Activated T-cell treated with anti-CD3 and anti-CD28 coated beads for 4 hours (primary cell): Measurements from ENCODE around the gene PRR20A.
"Not testable (repeated sequence)": the region's sequence is repeated elsewhere in the genome, so short reads cannot be mapped to it uniquely, and the experiment has no call there.

Source experiments
- DNase-seq: peaks from one replicate; pipeline ENCODE4 v3.0.0-alpha.2; 2020

PRR20A gene

GRCh38 chr13:57140235-57140968 is at the start of gene PRR20A:
Gene PRR20A (plus strand): TSS chr13:57140918. CDS start chr13:57141305, 387 bp downstream.
- DNase-seq: not testable (repeated sequence)

- no peak for DNase-seq
Measured at GRCh38 chr13:57114945-57115344, 25.8 kb upstream of the PRR20A start.

- no peak for DNase-seq
Measured at GRCh38 chr13:57123681-57124080, 17.0 kb upstream of the PRR20A start.

- no peak for DNase-seq
Measured at GRCh38 chr13:57128909-57129308, 11.8 kb upstream of the PRR20A start.

GRCh38 chr13:57136093-57136492 is 4.6 kb upstream of the PRR20A start:
- no peak for DNase-seq

- DNase-seq: no peak
Measured at GRCh38 chr13:57137585-57137984, 3.1 kb upstream of the PRR20A start.

GRCh38 chr13:57138988-57139387 is 1.7 kb upstream of the PRR20A start:
- no peak for DNase-seq

GRCh38 chr13:57139781-57140180 is 937 bp upstream of the PRR20A start:
- not testable (repeated sequence) for DNase-seq

- DNase-seq: not testable (repeated sequence)
Measured at GRCh38 chr13:57147188-57147587, 6.5 kb downstream of the PRR20A start, which contains the start of gene PRR20B. Gene PRR20B (plus strand): TSS chr13:57147488. CDS start chr13:57147875, 387 bp downstream.

- DNase-seq: not testable (repeated sequence)
Measured at GRCh38 chr13:57148106-57148505, 7.4 kb downstream of the PRR20A start.

- not testable (repeated sequence) for DNase-seq
Measured at GRCh38 chr13:57153761-57154160, 13.0 kb downstream of the PRR20A start, which contains the start of gene PRR20C. Gene PRR20C (plus strand): TSS chr13:57154061. CDS start chr13:57154448, 387 bp downstream.

- not testable (repeated sequence) for DNase-seq
Measured at GRCh38 chr13:57160332-57160731, 19.6 kb downstream of the PRR20A start, which contains the start of gene PRR20D. Gene PRR20D (plus strand): TSS chr13:57160632. CDS start chr13:57161019, 387 bp downstream.

GRCh38 chr13:57166897-57167296 is 26.2 kb downstream of the PRR20A start, which contains the start of gene PRR20E:
Gene PRR20E (plus strand): TSS chr13:57167197. CDS start chr13:57167584, 387 bp downstream.
- not testable (repeated sequence) for DNase-seq

- DNase-seq: no peak
Measured at GRCh38 chr13:57191667-57192066, 50.9 kb downstream of the PRR20A start.
